H1 (cell line): ENCODE data around the gene PPP1R14B. TPM values are rescaled to one million over a fixed set of nuclear protein-coding genes. Genes with fewer than 3 reads are reported as not detected.

ENCODE experiments used
- CTCF ChIA-PET: fragments of 300-600 bp; sonication (Branson Sonifier 250); formaldehyde crosslinking; loops from one replicate; lab custom pipeline; 2021; ENCODE audit not compliant: partially characterized antibody; lab: Charles Lee
- POLR2A ChIA-PET: fragments of 300-600 bp; sonication (Branson Sonifier 250); formaldehyde crosslinking; loops from one replicate; lab custom pipeline; 2021; ENCODE audit warnings: inconsistent platforms; ENCODE audit not compliant: partially characterized antibody; lab: Charles Lee
- DNase-seq, 2 experiments: peaks; one replicate each; pipeline versions ENCODE4 v3.0.0 to v3.0.0-alpha.2; 2010 to 2022; ENCODE audit warnings: low spot score in 2 of 2, low read depth in 1 of 2, mixed read lengths in 1 of 2
- FAIRE-seq: peaks from 2 replicates; lab custom pipeline; 2011; peaks lifted over from hg19 to GRCh38; lab: Jason Lieb, UNC
- H2AFZ ChIP-seq: 2 replicates; pipeline ENCODE4 v1.8.1; 2012; ENCODE audit warnings: low read length, inconsistent platforms
- H2AK5ac ChIP-seq: 2 replicates; pipeline ENCODE4 v1.6.1; 2013; ENCODE audit warnings: low read depth, low read length
- H2BK120ac ChIP-seq: replicated peaks from 2 replicates; pipeline ENCODE3; 2013; ENCODE audit warnings: low read depth, low read length, inconsistent platforms
- H2BK12ac ChIP-seq: 2 replicates; pipeline ENCODE4 v1.6.1; 2013; ENCODE audit warnings: low read depth, low read length
- H2BK15ac ChIP-seq: 2 replicates; pipeline ENCODE4 v1.6.1; 2013; ENCODE audit warnings: low read length
- H2BK20ac ChIP-seq: 2 replicates; pipeline ENCODE4 v1.6.1; 2013; ENCODE audit warnings: low read length
- H2BK5ac ChIP-seq: 2 replicates; pipeline ENCODE4 v1.6.1; 2013; ENCODE audit warnings: low read depth, low read length
- H3K14ac ChIP-seq: 2 replicates; pipeline ENCODE4 v1.6.1; 2013; ENCODE audit warnings: inconsistent platforms; ENCODE audit not compliant: insufficient read length
- H3K18ac ChIP-seq: 2 replicates; pipeline ENCODE4 v1.6.1; 2013; ENCODE audit warnings: low read length; ENCODE audit errors: extremely low read depth
- H3K23ac ChIP-seq: 2 replicates; pipeline ENCODE4 v1.6.1; 2013; ENCODE audit warnings: inconsistent platforms; ENCODE audit not compliant: insufficient read length
- H3K23me2 ChIP-seq: 2 replicates; pipeline ENCODE4 v1.6.1; 2013; ENCODE audit warnings: low read depth, low read length
- H3K27ac ChIP-seq: 2 replicates; pipeline ENCODE4 v1.6.1; 2011; ENCODE audit warnings: low read depth, low read length, inconsistent platforms
- H3K27me3 ChIP-seq, 4 experiments: replicated peaks in 1 of 4; 1 replicate in 1 of 4; 2 replicates in 3 of 4; pipeline versions ENCODE4 v1.6.1 to v1.8.1; 2011 to 2013; ENCODE audit warnings: low read length in 3 of 4, mild to moderate bottlenecking in 3 of 4, inconsistent platforms in 2 of 4, mixed read lengths in 2 of 4, moderate library complexity in 1 of 4; ENCODE audit not compliant: control insufficient read depth in 3 of 4, insufficient read depth in 3 of 4; ENCODE audit errors: extremely low read depth in 1 of 4
- H3K36me3 ChIP-seq, 4 experiments: 2 replicates each; pipeline versions ENCODE4 v1.6.1 to v1.8.1; 2011 to 2013; ENCODE audit warnings: mild to moderate bottlenecking in 4 of 4, low read length in 3 of 4, moderate library complexity in 2 of 4, control low read depth in 1 of 4, inconsistent platforms in 1 of 4; ENCODE audit not compliant: insufficient read depth in 4 of 4, control insufficient read depth in 2 of 4
- H3K4ac ChIP-seq: replicated peaks from 2 replicates; pipeline ENCODE3; 2013; ENCODE audit warnings: low read length, low read depth, mixed read lengths, inconsistent platforms; ENCODE audit not compliant: insufficient read length
- H3K4me1 ChIP-seq, 4 experiments: replicated peaks in 1 of 4; 1 replicate in 1 of 4; 2 replicates in 3 of 4; pipeline versions ENCODE4 v1.6.1 to v1.8.1; 2011 to 2013; ENCODE audit warnings: low read length in 3 of 4, inconsistent platforms in 2 of 4, mixed read lengths in 1 of 4; ENCODE audit not compliant: insufficient read depth in 4 of 4, control insufficient read depth in 3 of 4
- H3K4me2 ChIP-seq, 2 experiments: 2 replicates each; pipeline versions ENCODE4 v1.6.1 to v1.8.1; 2011 to 2013; ENCODE audit warnings: low read depth in 2 of 2, low read length in 2 of 2, control low read depth in 1 of 2, inconsistent platforms in 1 of 2, mild to moderate bottlenecking in 1 of 2; ENCODE audit not compliant: insufficient read depth in 1 of 2
- H3K4me3 ChIP-seq, 4 experiments: fragments of 200-600, 300-600 bp in 1 of 4; sonication (generic), shearing (Covaris generic), sonication (Bioruptor Twin) in 1 of 4; 2 replicates each; pipeline versions ENCODE4 v1.5.1 to v1.8.1; 2011 to 2016; ENCODE audit warnings: low read length in 4 of 4, low read depth in 3 of 4, control low read depth in 2 of 4, inconsistent platforms in 2 of 4, mild to moderate bottlenecking in 2 of 4, mixed read lengths in 1 of 4, moderate library complexity in 1 of 4; ENCODE audit not compliant: insufficient read depth in 2 of 4; ENCODE audit errors: extremely low read depth in 1 of 4
- H3K56ac ChIP-seq: replicated peaks from 2 replicates; pipeline ENCODE3; 2013; ENCODE audit warnings: low read depth, mild to moderate bottlenecking, mixed read lengths, low read length, inconsistent platforms; ENCODE audit not compliant: insufficient read length
- H3K79me1 ChIP-seq: 2 replicates; pipeline ENCODE4 v1.6.1; 2013; ENCODE audit warnings: low read depth, low read length, control low read depth
- H3K79me2 ChIP-seq, 2 experiments: 2 replicates each; pipeline versions ENCODE4 v1.6.1 to v1.8.1; 2012 to 2013; ENCODE audit warnings: low read length in 2 of 2, mild to moderate bottlenecking in 2 of 2, inconsistent platforms in 1 of 2; ENCODE audit not compliant: insufficient read depth in 2 of 2, control insufficient read depth in 1 of 2
- H3K9ac ChIP-seq, 4 experiments: replicated peaks in 1 of 4; 1 replicate in 1 of 4; 2 replicates in 3 of 4; pipeline versions ENCODE4 v1.6.1 to v1.8.1; 2011 to 2013; ENCODE audit warnings: low read depth in 3 of 4, low read length in 3 of 4, control low read depth in 2 of 4, mild to moderate bottlenecking in 2 of 4, moderate library complexity in 2 of 4, inconsistent platforms in 1 of 4; ENCODE audit errors: extremely low read depth in 1 of 4
- H3K9me3 ChIP-seq, 2 experiments: 2 replicates each; pipeline versions ENCODE4 v1.6.1 to v1.8.1; 2012 to 2013; ENCODE audit warnings: mild to moderate bottlenecking in 2 of 2, moderate library complexity in 2 of 2, control low read depth in 1 of 2, inconsistent platforms in 1 of 2, low read depth in 1 of 2, low read length in 1 of 2, mixed read lengths in 1 of 2; ENCODE audit not compliant: insufficient read depth in 2 of 2
- H4K20me1 ChIP-seq, 2 experiments: replicated peaks in 1 of 2; 2 replicates each; pipeline versions ENCODE3 to v1.8.1; 2011 to 2013; ENCODE audit warnings: inconsistent platforms in 2 of 2, low read length in 2 of 2, mild to moderate bottlenecking in 1 of 2; ENCODE audit not compliant: insufficient read depth in 2 of 2, control insufficient read depth in 1 of 2
- H4K5ac ChIP-seq: 2 replicates; pipeline ENCODE4 v1.6.1; 2013; ENCODE audit warnings: low read length, low read depth, mixed read lengths, inconsistent platforms; ENCODE audit not compliant: insufficient read length
- H4K8ac ChIP-seq: 2 replicates; pipeline ENCODE4 v1.8.0; 2013; ENCODE audit warnings: mild to moderate bottlenecking, moderate library complexity, low read length, inconsistent platforms; ENCODE audit not compliant: insufficient read depth; ENCODE audit errors: extremely low read depth
- H4K91ac ChIP-seq: replicated peaks from 2 replicates; pipeline ENCODE3; 2013; ENCODE audit warnings: low read length, mixed read lengths, inconsistent platforms; ENCODE audit not compliant: insufficient read length
- CHD2 ChIP-seq: IDR thresholded peaks from 2 replicates; pipeline ENCODE4 v1.6.1; 2012; ENCODE audit warnings: low read length, improper control_type of control experiment
- JUND ChIP-seq: IDR thresholded peaks from 2 replicates; pipeline ENCODE4 v1.6.1; 2011; ENCODE audit warnings: mild to moderate bottlenecking, improper control_type of control experiment, low read length
- MAFK ChIP-seq: IDR thresholded peaks from 2 replicates; pipeline ENCODE4 v1.6.1; 2012; ENCODE audit warnings: low read depth, mild to moderate bottlenecking, improper control_type of control experiment, low read length
- PHF8 ChIP-seq: fragments of 200-600 bp; sonication (generic); conservative IDR thresholded peaks from 2 replicates; pipeline ENCODE4 v1.7.1; 2012; ENCODE audit warnings: low read depth, mild to moderate bottlenecking, inconsistent platforms, low read length, moderate library complexity
- POLR2A ChIP-seq, 2 experiments: IDR thresholded peaks; 1 replicate in 1 of 2; 2 replicates in 1 of 2; pipeline ENCODE4 v1.6.1; 2011; ENCODE audit warnings: low read depth in 2 of 2, low read length in 2 of 2, mild to moderate bottlenecking in 2 of 2; ENCODE audit errors: control extremely low read depth in 1 of 2
- SIRT6 ChIP-seq: IDR thresholded peaks from one replicate; pipeline ENCODE4 v1.7.1; 2012; ENCODE audit warnings: low read length, inconsistent platforms
- WGBS, 2 experiments: shearing (Covaris generic) in 1 of 2; methylation state at CpG; one replicate each; pipeline versions ENCODE4 v1.1.6 to v1.1.7; 2013 to 2015; ENCODE audit warnings: low lambda C conversion rate in 2 of 2, mixed read lengths in 2 of 2, inconsistent platforms in 1 of 2, low coverage in 1 of 2, missing lambda C conversion rate in 1 of 2; ENCODE audit not compliant: insufficient replicate concordance in 2 of 2, insufficient coverage in 1 of 2, insufficient read length in 1 of 2; ENCODE audit errors: extremely low coverage in 1 of 2, missing lambda C conversion rate in 1 of 2; 5-methylcytosine and 5-hydroxymethylcytosine counted together
- polyA plus RNA-seq, 7 experiments: library from polyadenylated mRNA; depleted of rRNA in 3 of 7; stranded (reverse) in 5 of 7; unstranded in 2 of 7; fragments of >200 nt in 5 of 7; fragments of 200-250 nt in 2 of 7; gene quantifications; 1 replicate in 5 of 7; 2 replicates in 1 of 7; 4 replicates in 1 of 7; pipeline versions ENCODE4 v1.2.1 to v1.2.3, GENCODE V29; 2011 to 2013; ENCODE audit warnings: missing spikeins in 2 of 7, mixed read lengths in 2 of 7
- total RNA-seq: library from RNA; stranded (reverse); fragmentation: NEBNext Ultra II Directional; extraction: Animal tissue kit (Norgen Biotek cat#: 25700); gene quantifications from 2 replicates; pipeline ENCODE4 v1.2.1, GENCODE V29; 2021
- TF ChIP-seq, protein P1 (sequence below): IDR thresholded peaks from 2 replicates; pipeline ENCODE4 v1.6.1; 2012; ENCODE audit warnings: inconsistent platforms

Gene PPP1R14B
- total and polyA plus RNA-seq, 2 of the 8 experiments (the other 6 are each of a cell fraction or from before 2014, with no cell fraction given): 265 to 419 TPM

DNA sequence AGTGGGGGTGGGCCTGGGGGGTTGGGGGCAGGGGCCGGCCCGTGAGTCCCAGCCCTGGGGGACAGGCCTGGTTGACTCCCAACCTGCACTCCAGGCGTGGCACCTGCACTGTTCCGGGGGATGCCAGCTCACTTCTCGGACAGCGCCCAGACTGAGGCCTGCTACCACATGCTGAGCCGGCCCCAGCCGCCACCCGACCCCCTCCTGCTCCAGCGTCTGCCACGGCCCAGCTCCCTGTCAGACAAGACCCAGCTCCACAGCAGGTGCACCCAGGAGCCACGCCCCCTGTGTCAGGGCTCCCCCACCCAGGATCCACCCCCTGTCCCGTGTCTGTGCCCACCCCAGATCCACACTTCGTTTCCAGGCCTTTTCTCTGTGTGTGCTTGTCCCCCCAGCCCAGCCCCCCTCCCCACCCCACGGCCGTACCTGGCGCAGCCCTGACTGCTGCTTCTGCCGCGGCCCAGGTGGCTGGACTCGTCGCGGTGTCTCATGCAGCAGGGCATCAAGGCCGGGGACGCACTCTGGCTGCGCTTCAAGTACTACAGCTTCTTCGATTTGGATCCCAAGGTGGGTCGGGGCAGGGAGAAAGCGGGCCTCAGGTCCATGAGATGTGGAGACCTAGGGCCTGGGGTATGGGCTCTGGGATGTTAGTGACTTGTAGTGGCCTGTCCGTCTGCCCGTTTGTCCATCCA, 35.4 kb downstream of the PPP1R14B start:
- no peak overlapping the region for H2BK15ac ChIP-seq
- H2BK12ac ChIP-seq: no peak overlapping the region
- no peak overlapping the region for H3K27ac ChIP-seq
- no peaks in the 10 kb centered on the region; a peak in 1 of 7 replicates for H3K27me3 ChIP-seq
- 97% methylated on average over 17 of the region's 30 CpGs; no CpG with 5 or more reads in 1 of the 2 experiments for WGBS, 2 experiments
- TF ChIP-seq CHD2 (no peak), JUND (no peak), PHF8 (no peak), SIRT6 (no peak), POLR2A (IDR thresholded peaks at IDR 0.05; ENCODE audit: control extremely low read depth in 1 of 2, low read depth in 2 of 2, low read length in 2 of 2) (no peak), MAFK (no peak)
- TF ChIP-seq, protein P1, sequence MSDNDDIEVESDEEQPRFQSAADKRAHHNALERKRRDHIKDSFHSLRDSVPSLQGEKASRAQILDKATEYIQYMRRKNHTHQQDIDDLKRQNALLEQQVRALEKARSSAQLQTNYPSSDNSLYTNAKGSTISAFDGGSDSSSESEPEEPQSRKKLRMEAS: no peak
- peaks cover 0 to 5% (median 0%) of the 10 kb centered on the region in 4 experiments; a peak in 3 of 7 replicates for H3K4me1 ChIP-seq
- POLR2A ChIA-PET: interaction anchor here (0.8 to 18.4 kb wide), 7 partner anchors 9 to 89 kb away, joined by 3 to 253 read pairs (median 4); partner anchors contain the start of genes NUDT22, STIP1 and TRPT1
- peaks cover 0 to 7% of the 10 kb centered on the region in 2 experiments for H4K20me1 ChIP-seq
- H3K23ac ChIP-seq: no peak overlapping the region
- H2BK120ac ChIP-seq: no peak overlapping the region
- peaks cover 4 to 10% (median 8%) of the 10 kb centered on the region in 4 experiments; a peak in 6 of 8 replicates for H3K36me3 ChIP-seq
- no peak overlapping the region for H3K18ac ChIP-seq
- H3K4me2 ChIP-seq: no peak overlapping the region
- H3K9me3 ChIP-seq: no peaks in the 10 kb centered on the region
- CTCF ChIA-PET: interaction anchor here (0.8 to 1.7 kb wide), 5 partner anchors 9 to 90 kb away, joined by 3 to 6 read pairs (median 4); partner anchors contain the start of genes NUDT22 and TRPT1
- H3K23me2 ChIP-seq: no peaks in the 10 kb centered on the region
- H2BK20ac ChIP-seq: no peak overlapping the region
- H2AK5ac ChIP-seq: no peak overlapping the region
- H3K9ac ChIP-seq: no peak overlapping the region
- no peak overlapping the region for H2AFZ ChIP-seq
- H3K56ac ChIP-seq: no peak overlapping the region
- no peak overlapping the region for H4K5ac ChIP-seq
- H3K79me1 ChIP-seq: no peaks in the 10 kb centered on the region
- FAIRE-seq (no peak), DNase-seq (no peak)
- H3K4me3 ChIP-seq: no peak overlapping the region
- no peak overlapping the region for H3K14ac ChIP-seq
- no peak overlapping the region for H2BK5ac ChIP-seq
- H4K8ac ChIP-seq: no peak overlapping the region
- H3K79me2 ChIP-seq: no peaks in the 10 kb centered on the region
- H3K4ac ChIP-seq: no peak overlapping the region
- no peak overlapping the region for H4K91ac ChIP-seq
